Measurements from ENCODE around the gene SQSTM1.

Gene SQSTM1

DNA sequence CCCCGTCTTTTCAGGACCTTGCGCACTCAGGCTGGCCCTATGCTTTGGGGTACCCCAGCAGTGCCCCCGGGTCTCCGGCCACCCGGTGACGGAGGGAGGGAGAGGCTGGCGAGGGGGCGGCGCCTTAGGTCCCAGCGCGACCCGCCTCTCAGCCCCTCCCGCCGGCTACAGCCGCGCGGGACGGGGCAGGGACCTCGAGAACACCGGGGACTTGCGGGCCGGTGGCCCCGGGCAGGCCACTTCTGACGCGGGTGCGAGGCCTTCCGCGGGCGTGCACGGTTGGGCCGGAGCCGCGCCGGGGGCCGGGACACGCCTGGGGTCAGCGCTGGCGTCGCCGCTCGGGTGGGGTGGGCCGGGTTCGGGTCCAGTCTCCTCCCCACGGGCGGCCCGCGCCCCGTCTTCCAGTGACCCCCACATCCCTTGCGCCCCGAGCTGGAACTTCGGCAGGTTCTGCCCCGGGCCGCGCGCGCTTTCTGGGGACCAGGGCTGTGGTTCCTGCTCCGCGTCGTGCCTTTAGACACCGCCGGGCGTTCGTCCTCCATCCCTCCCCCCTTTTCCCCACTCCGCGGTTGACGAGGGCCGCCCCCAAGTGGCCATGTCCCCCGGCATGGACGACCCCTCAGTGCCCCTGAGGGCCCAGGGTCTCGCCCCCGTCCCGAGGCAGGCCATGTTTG, 3.8 kb upstream of the SQSTM1 start:
- H3K14ac ChIP-seq (ENCODE audit: low read length in 2 of 2), result peak overlapping the region in 1 of 2 experiments; percentile 58
- DNase-seq, result no peak
- H2BK12ac ChIP-seq (ENCODE audit: low read length in 2 of 2), result peak overlapping the region; percentile 97 to 99
- peak overlapping the region; percentile 64 for H4K91ac ChIP-seq (ENCODE audit: low read length)
- H4K8ac ChIP-seq (ENCODE audit: low read length), result peak overlapping the region; percentile 99
- H2BK120ac ChIP-seq (ENCODE audit: low read depth, low read length), result peak overlapping the region; percentile 86
- H3K36me3 ChIP-seq (ENCODE audit: control insufficient read depth in 1 of 2, insufficient read depth in 2 of 2, low read depth in 1 of 2, low read length in 2 of 2), result peaks cover 23 to 30% of the 10 kb centered on the region in 2 experiments
- H3K27me3 ChIP-seq (ENCODE audit: control insufficient read depth in 1 of 2, insufficient read depth in 1 of 2, low read length in 2 of 2), result no peaks in the 10 kb centered on the region
- H3K79me1 ChIP-seq (replicated peaks; ENCODE audit: low read length, poor library complexity, severe bottlenecking), result peaks cover 32% of the 10 kb centered on the region
- H3K4me2 ChIP-seq (ENCODE audit: low read length, poor library complexity, severe bottlenecking), result peak overlapping the region; percentile 67
- peak overlapping the region in 1 of 2 experiments; percentile 84 for H3K23ac ChIP-seq (ENCODE audit: low read length in 2 of 2)
- H3K18ac ChIP-seq (ENCODE audit: low read depth in 1 of 2, low read length in 2 of 2), result peak overlapping the region; percentile 40 to 88
- H3K9ac ChIP-seq (ENCODE audit: low read length), result peak overlapping the region; percentile 69
- H2BK15ac ChIP-seq (ENCODE audit: low read depth, poor library complexity, severe bottlenecking), result peak overlapping the region; percentile 54
- peak overlapping the region; percentile 44 to 62 for H3K4me3 ChIP-seq (ENCODE audit: insufficient read depth in 1 of 2, low read depth in 1 of 2, low read length in 2 of 2)
- peak overlapping the region; percentile 56 for H2AFZ ChIP-seq (ENCODE audit: low read depth, low read length)
- H3K9me3 ChIP-seq (ENCODE audit: control insufficient read depth, low read length), result no peaks in the 10 kb centered on the region
- H2AK5ac ChIP-seq (ENCODE audit: low read length, severe bottlenecking), result peak overlapping the region; percentile 82
- 10% methylated on average over 70 of the region's 72 CpGs for WGBS
- no peak overlapping the region for H2BK5ac ChIP-seq (ENCODE audit: low read depth, low read length, poor library complexity, severe bottlenecking)
- H3K4me1 ChIP-seq (ENCODE audit: control insufficient read depth, insufficient read depth, low read depth, low read length), result peaks cover 36% of the 10 kb centered on the region
- no peak overlapping the region for H3K27ac ChIP-seq (ENCODE audit: low read length, poor library complexity, severe bottlenecking)
- peak overlapping the region in 1 of 2 experiments; percentile 92 for H3K4ac ChIP-seq (ENCODE audit: low read depth in 1 of 2, low read length in 2 of 2)

DNA sequence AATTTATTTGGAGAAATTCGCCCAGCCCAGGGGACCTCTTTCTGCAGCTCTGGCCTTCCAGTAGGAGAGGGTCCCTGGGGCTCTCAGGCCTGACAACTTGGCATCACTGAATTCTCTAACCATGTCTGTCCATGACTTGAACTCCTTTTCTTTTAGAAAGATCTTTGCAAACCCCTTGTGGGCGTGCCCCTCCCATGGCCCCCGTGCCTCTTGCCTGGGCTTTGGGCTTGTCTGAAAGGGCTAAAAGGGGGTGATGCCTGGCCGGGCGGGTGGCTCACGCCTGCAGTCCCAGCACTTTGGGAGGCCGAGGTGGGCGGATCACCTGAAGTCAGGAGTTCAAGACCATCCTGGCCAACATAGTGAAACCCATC, 3.2 kb upstream of the SQSTM1 start:
- H4K8ac ChIP-seq (ENCODE audit: low read length), result peak overlapping the region; percentile 99
- H3K4me1 ChIP-seq (ENCODE audit: control insufficient read depth, insufficient read depth, low read depth, low read length), result peaks cover 37% of the 10 kb centered on the region
- peak overlapping the region; percentile 67 for H3K4me2 ChIP-seq (ENCODE audit: low read length, poor library complexity, severe bottlenecking)
- H2AK5ac ChIP-seq (ENCODE audit: low read length, severe bottlenecking), result peak overlapping the region; percentile 82
- no peak overlapping the region for H3K27ac ChIP-seq (ENCODE audit: low read length, poor library complexity, severe bottlenecking)
- 92% methylated on average over 5 of the region's 8 CpGs for WGBS
- H3K9me3 ChIP-seq (ENCODE audit: control insufficient read depth, low read length), result no peaks in the 10 kb centered on the region
- peak overlapping the region; percentile 72 to 92 for H3K4ac ChIP-seq (ENCODE audit: low read depth in 1 of 2, low read length in 2 of 2)
- peak overlapping the region; percentile 78 for H4K91ac ChIP-seq (ENCODE audit: low read length)
- peak overlapping the region; percentile 54 for H2BK15ac ChIP-seq (ENCODE audit: low read depth, poor library complexity, severe bottlenecking)
- DNase-seq, result no peak
- peak overlapping the region; percentile 86 for H2BK120ac ChIP-seq (ENCODE audit: low read depth, low read length)
- H3K4me3 ChIP-seq (ENCODE audit: insufficient read depth in 1 of 2, low read depth in 1 of 2, low read length in 2 of 2), result peak overlapping the region in 1 of 2 experiments; percentile 62
- peak overlapping the region; percentile 56 for H2AFZ ChIP-seq (ENCODE audit: low read depth, low read length)
- H2BK12ac ChIP-seq (ENCODE audit: low read length in 2 of 2), result peak overlapping the region; percentile 97 to 99
- peak overlapping the region; percentile 40 to 88 for H3K18ac ChIP-seq (ENCODE audit: low read depth in 1 of 2, low read length in 2 of 2)
- H3K14ac ChIP-seq (ENCODE audit: low read length in 2 of 2), result no peak overlapping the region
- peak overlapping the region; percentile 69 for H3K9ac ChIP-seq (ENCODE audit: low read length)
- H3K27me3 ChIP-seq (ENCODE audit: control insufficient read depth in 1 of 2, insufficient read depth in 1 of 2, low read length in 2 of 2), result no peaks in the 10 kb centered on the region
- peak overlapping the region in 1 of 2 experiments; percentile 84 for H3K23ac ChIP-seq (ENCODE audit: low read length in 2 of 2)
- H2BK5ac ChIP-seq (ENCODE audit: low read depth, low read length, poor library complexity, severe bottlenecking), result peak overlapping the region; percentile 36
- peaks cover 27% of the 10 kb centered on the region for H3K79me1 ChIP-seq (replicated peaks; ENCODE audit: low read length, poor library complexity, severe bottlenecking)
- H3K36me3 ChIP-seq (ENCODE audit: control insufficient read depth in 1 of 2, insufficient read depth in 2 of 2, low read depth in 1 of 2, low read length in 2 of 2), result peaks cover 19 to 30% of the 10 kb centered on the region in 2 experiments

DNA sequence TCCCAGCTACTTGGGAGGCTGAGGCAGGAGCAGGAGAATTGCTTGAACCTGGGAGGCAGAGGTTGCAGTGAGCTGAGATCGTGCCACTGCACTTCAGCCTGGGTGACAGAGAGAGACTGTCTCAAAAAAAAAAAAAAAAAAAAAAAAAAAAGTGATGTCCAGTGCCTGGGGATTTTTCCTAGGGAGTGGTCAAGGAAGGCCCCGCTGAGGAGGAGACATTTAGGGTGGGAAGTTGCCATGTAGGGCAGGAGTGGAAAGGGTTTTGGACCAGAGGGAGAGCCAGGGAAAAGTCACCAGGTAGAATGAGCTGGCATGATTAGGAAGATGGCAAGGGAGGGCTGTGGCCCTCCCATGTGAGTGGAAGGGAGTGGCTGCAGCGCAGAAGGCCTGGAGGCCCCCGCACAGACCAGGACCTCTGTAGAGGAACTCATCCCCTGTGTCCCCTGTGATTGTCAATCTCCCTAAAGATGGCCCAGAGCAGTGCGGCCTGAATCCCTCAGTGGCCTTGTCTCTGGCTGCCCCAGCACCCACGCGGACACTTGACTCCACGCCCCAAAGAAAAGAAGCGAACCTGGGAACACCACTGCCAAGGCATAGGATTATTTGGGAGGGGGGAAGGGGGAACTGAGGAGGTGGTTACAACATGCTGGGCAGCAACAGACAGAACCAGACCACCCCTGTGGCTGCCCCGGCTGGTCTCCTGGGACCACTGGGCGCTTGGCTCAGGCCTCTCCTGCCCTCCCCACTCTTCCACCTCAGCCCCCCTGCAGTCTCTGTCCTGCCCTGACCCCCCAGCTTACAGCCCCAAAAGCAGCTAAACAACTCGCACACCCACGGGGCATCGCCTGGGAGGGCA, 2.6 kb upstream of the SQSTM1 start:
- Histone ChIP-seq H3K9ac (ENCODE audit: low read length) (peak overlapping the region; percentile 96), H3K4me2 (ENCODE audit: low read length, poor library complexity, severe bottlenecking) (peak overlapping the region; percentile 53)
- 66% methylated on average over 14 of the region's 14 CpGs for WGBS

More for the DNA sequence above, 2.6 kb upstream of the SQSTM1 start:
- peak overlapping the region; percentile 99 for H2BK120ac ChIP-seq (ENCODE audit: low read depth, low read length)
- H2BK5ac ChIP-seq (ENCODE audit: low read depth, low read length, poor library complexity, severe bottlenecking), result peak overlapping the region; percentile 85
- peaks cover 25% of the 10 kb centered on the region for H3K79me1 ChIP-seq (replicated peaks; ENCODE audit: low read length, poor library complexity, severe bottlenecking)
- DNase-seq, result peak; percentile 43
- H3K27ac ChIP-seq (ENCODE audit: low read length, poor library complexity, severe bottlenecking), result peak overlapping the region; percentile 67
- H4K91ac ChIP-seq (ENCODE audit: low read length), result peak overlapping the region; percentile 100
- peak overlapping the region; percentile 73 for H2AK5ac ChIP-seq (ENCODE audit: low read length, severe bottlenecking)
- peak overlapping the region; percentile 97 to 100 for H3K18ac ChIP-seq (ENCODE audit: low read depth in 1 of 2, low read length in 2 of 2)
- peak overlapping the region; percentile 82 to 99 for H3K4ac ChIP-seq (ENCODE audit: low read depth in 1 of 2, low read length in 2 of 2)
- H3K27me3 ChIP-seq (ENCODE audit: control insufficient read depth in 1 of 2, insufficient read depth in 1 of 2, low read length in 2 of 2), result no peaks in the 10 kb centered on the region
- peaks cover 43% of the 10 kb centered on the region for H3K4me1 ChIP-seq (ENCODE audit: control insufficient read depth, insufficient read depth, low read depth, low read length)
- H3K14ac ChIP-seq (ENCODE audit: low read length in 2 of 2), result peak overlapping the region in 1 of 2 experiments; percentile 91
- no peak overlapping the region for H2AFZ ChIP-seq (ENCODE audit: low read depth, low read length)
- H3K23ac ChIP-seq (ENCODE audit: low read length in 2 of 2), result peak overlapping the region in 1 of 2 experiments; percentile 48
- H2BK15ac ChIP-seq (ENCODE audit: low read depth, poor library complexity, severe bottlenecking), result peak overlapping the region; percentile 99
- H3K9me3 ChIP-seq (ENCODE audit: control insufficient read depth, low read length), result no peaks in the 10 kb centered on the region
- peak overlapping the region; percentile 100 for H2BK12ac ChIP-seq (ENCODE audit: low read length in 2 of 2)
- peak overlapping the region in 1 of 2 experiments; percentile 67 for H3K4me3 ChIP-seq (ENCODE audit: insufficient read depth in 1 of 2, low read depth in 1 of 2, low read length in 2 of 2)
- H4K8ac ChIP-seq (ENCODE audit: low read length), result peak overlapping the region; percentile 99
- H3K36me3 ChIP-seq (ENCODE audit: control insufficient read depth in 1 of 2, insufficient read depth in 2 of 2, low read depth in 1 of 2, low read length in 2 of 2), result peaks cover 19 to 30% of the 10 kb centered on the region in 2 experiments
